B cell (primary cell): ENCODE results near the gene POLN. TPM values are rescaled to one million over a fixed set of nuclear protein-coding genes. Genes with fewer than 3 reads are reported as not detected.

Experiments
- ATAC-seq: fragments of 200-7000 bp; cut with Tn5 transposase; one replicate; pipeline ENCODE4 v1.10.0; 2021; ENCODE audit warnings: low read depth, mild to moderate bottlenecking, moderate number of reproducible peaks, moderate library complexity
- CTCF ChIA-PET: fragments of 350-600 bp; sonication (Branson Sonifier 250); formaldehyde crosslinking; loops from one replicate; lab custom pipeline; 2021; ENCODE audit warnings: antibody characterized with exemption, inconsistent platforms; lab: Charles Lee
- POLR2A ChIA-PET: fragments of 350-600 bp; sonication (Branson Sonifier 250); formaldehyde crosslinking; loops from one replicate; lab custom pipeline; 2021; ENCODE audit warnings: antibody characterized with exemption; lab: Charles Lee
- DNase-seq: peaks from one replicate; pipeline ENCODE4 v3.0.0; 2013
- H2AFZ ChIP-seq: 2 replicates; pipeline ENCODE4 v1.6.1; 2012; ENCODE audit warnings: mild to moderate bottlenecking, low read depth, low read length; ENCODE audit not compliant: insufficient read depth, poor library complexity, severe bottlenecking
- H3K27ac ChIP-seq, 2 donors: 1 replicate in 1 of 2; 2 replicates in 1 of 2; pipeline ENCODE4 v1.5.1; 2012 to 2013; ENCODE audit warnings: low read length in 2 of 2, mild to moderate bottlenecking in 2 of 2, moderate library complexity in 1 of 2
- H3K27me3 ChIP-seq, 4 experiments: fragments of 200-600 bp in 1 of 4; sonication (generic) in 1 of 4; replicated peaks in 1 of 4; 1 replicate in 2 of 4; 2 replicates in 2 of 4; pipeline versions ENCODE4 v1.6.1 to v1.7.0; 2013 to 2016; ENCODE audit warnings: low read length in 3 of 4, mild to moderate bottlenecking in 2 of 4, mixed read lengths in 1 of 4, moderate library complexity in 1 of 4; ENCODE audit not compliant: insufficient read depth in 4 of 4, control insufficient read depth in 3 of 4; ENCODE audit errors: control extremely low read depth in 1 of 4
- H3K36me3 ChIP-seq, 2 experiments: replicated peaks in 1 of 2; 1 replicate in 1 of 2; 2 replicates in 1 of 2; pipeline versions ENCODE4 v1.6.1 to v1.7.1; 2013; ENCODE audit warnings: low read length in 1 of 2; ENCODE audit not compliant: insufficient read depth in 2 of 2, control insufficient read depth in 1 of 2; ENCODE audit errors: control extremely low read depth in 1 of 2, extremely low read depth in 1 of 2
- H3K4me1 ChIP-seq, 2 donors: fragments of 200-600 bp in 1 of 2; sonication (generic) in 1 of 2; 1 replicate in 1 of 2; 2 replicates in 1 of 2; pipeline versions ENCODE4 v1.5.1 to v1.6.1; 2013 to 2017; ENCODE audit warnings: low read length in 2 of 2; ENCODE audit not compliant: control insufficient read depth in 2 of 2, insufficient read depth in 2 of 2
- H3K4me2 ChIP-seq: replicated peaks from 2 replicates; pipeline ENCODE3; 2012; ENCODE audit warnings: mild to moderate bottlenecking, low read depth, low read length; ENCODE audit not compliant: poor library complexity, severe bottlenecking
- H3K4me3 ChIP-seq, 5 experiments: fragments of 200-600 bp in 1 of 5; sonication (generic) in 1 of 5; 1 replicate in 3 of 5; 2 replicates in 2 of 5; pipeline versions ENCODE4 v1.5.1 to v1.7.0; 2011 to 2016; ENCODE audit warnings: low read length in 4 of 5, mild to moderate bottlenecking in 4 of 5, low read depth in 2 of 5, control low read depth in 1 of 5, moderate library complexity in 1 of 5; ENCODE audit not compliant: insufficient read depth in 1 of 5; ENCODE audit errors: control extremely low read depth in 1 of 5, extremely low read depth in 1 of 5
- H3K79me2 ChIP-seq: fragments of 200-600 bp; sonication (generic); one replicate; pipeline ENCODE4 v1.6.0; 2016; ENCODE audit warnings: low read length; ENCODE audit not compliant: control insufficient read depth, insufficient read depth
- H3K9ac ChIP-seq: fragments of 200-600 bp; sonication (generic); 2 replicates; pipeline ENCODE4 v1.6.1; 2017; ENCODE audit warnings: mild to moderate bottlenecking, low read length, moderate library complexity
- H3K9me3 ChIP-seq, 3 donors: one replicate each; pipeline versions ENCODE4 v1.6.1 to v1.7.1; 2013; ENCODE audit warnings: low read length in 2 of 3; ENCODE audit not compliant: control insufficient read depth in 2 of 3, insufficient read depth in 1 of 3; ENCODE audit errors: control extremely low read depth in 1 of 3
- H4K20me1 ChIP-seq: 2 replicates; pipeline ENCODE4 v1.6.0; 2012; ENCODE audit warnings: mild to moderate bottlenecking, low read length; ENCODE audit not compliant: insufficient read depth, control insufficient read depth, poor library complexity, severe bottlenecking
- H3K27ac Mint-ChIP-seq: one replicate; pipeline ENCODE4 v1.8.0; 2021; ENCODE audit warnings: mixed read lengths
- H3K27me3 Mint-ChIP-seq: one replicate; pipeline ENCODE4 v1.8.0; 2021; ENCODE audit warnings: mixed read lengths
- H3K4me1 Mint-ChIP-seq: one replicate; pipeline ENCODE4 v1.8.0; 2021; ENCODE audit warnings: mixed read lengths
- H3K4me3 Mint-ChIP-seq: one replicate; pipeline ENCODE4 v1.8.0; 2021; ENCODE audit warnings: mixed read lengths
- H3K9me3 Mint-ChIP-seq: one replicate; pipeline ENCODE4 v1.8.0; 2022; ENCODE audit warnings: mixed read lengths; ENCODE audit not compliant: insufficient read depth
- EZH2 ChIP-seq: IDR thresholded peaks from 2 replicates; pipeline ENCODE4 v1.6.1; 2012; ENCODE audit warnings: borderline replicate concordance, low read depth, mild to moderate bottlenecking, moderate library complexity, low read length; ENCODE audit not compliant: insufficient read depth, poor library complexity, severe bottlenecking
- WGBS: methylation state at CpG from one replicate; pipeline ENCODE4 v1.1.5; 2013; ENCODE audit warnings: missing lambda C conversion rate; ENCODE audit not compliant: insufficient coverage; 5-methylcytosine and 5-hydroxymethylcytosine counted together
- intact Hi-C: fragments of 100-400 bp; cut with micrococcal nuclease; formaldehyde crosslinking; loops from one replicate; pipeline ENCODE4 v1.10.0; 2022
- polyA plus RNA-seq: library from polyadenylated mRNA; depleted of rRNA; stranded (reverse); fragments of >200 nt; gene quantifications from 2 replicates; pipeline ENCODE4 v1.2.3, GENCODE V29; 2012
- total RNA-seq, 2 donors: library from RNA; stranded (reverse); fragments of 120-200 nt in 1 of 2; gene quantifications; 1 replicate in 1 of 2; 2 replicates in 1 of 2; pipeline versions ENCODE4 v1.2.3 to v1.2.4, GENCODE V29; 2013 to 2022
- TF ChIP-seq, protein P1 (sequence below): fragments of 200-600 bp; IDR thresholded peaks from one replicate; pipeline ENCODE4 v1.8.0; 2022; ENCODE audit warnings: antibody characterized with exemption, mild to moderate bottlenecking

Gene POLN
- total and polyA plus RNA-seq, 2 donors (not counting 1 experiment from before 2014, with no cell fraction given) = 0.73 to 1.5 TPM

DNA sequence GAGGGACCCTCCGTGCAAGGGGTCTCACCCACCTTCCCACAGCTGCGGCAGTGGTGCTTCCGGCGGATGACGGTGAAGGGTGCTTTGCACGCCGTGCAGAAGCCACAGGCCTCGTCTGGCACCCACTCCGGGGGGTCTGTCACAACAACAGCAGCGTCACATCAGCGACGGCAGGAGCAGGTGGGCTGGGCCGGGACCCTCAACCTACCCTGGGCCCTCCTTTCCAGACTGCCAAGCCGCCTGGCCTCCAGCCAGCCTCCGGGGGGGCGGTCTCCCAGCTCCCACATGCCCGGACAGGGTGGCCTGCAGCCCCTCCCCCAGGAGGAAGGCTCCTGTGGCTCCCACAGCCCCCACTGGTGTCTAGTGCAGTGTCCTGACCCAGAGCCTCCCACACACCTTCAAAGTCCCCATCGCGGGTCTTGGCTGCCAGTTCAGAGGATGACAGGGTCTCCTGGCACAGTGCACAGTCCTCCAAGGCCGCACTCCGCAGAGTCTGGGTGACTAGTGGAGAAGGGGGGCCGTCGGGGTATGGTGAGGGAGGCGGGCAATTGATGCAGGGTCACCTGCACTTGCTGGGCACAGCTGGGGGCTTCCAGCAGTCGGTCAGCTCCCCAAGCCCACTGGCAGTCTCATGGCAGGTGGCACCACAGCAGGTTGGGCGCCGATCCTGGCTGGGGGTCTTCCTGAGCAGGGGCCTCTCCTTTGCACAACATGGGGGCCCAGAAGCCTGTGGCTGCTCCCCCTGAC lies 29.5 kb upstream of the POLN start:
- Histone ChIP-seq H3K79me2 (no peaks in the 10 kb centered on the region), H3K4me1 (no peaks in the 10 kb centered on the region), H3K4me3 (no peak overlapping the region), H4K20me1 (no peaks in the 10 kb centered on the region), H3K4me2 (no peak overlapping the region), H3K36me3 (no peaks in the 10 kb centered on the region), H3K9ac (no peak overlapping the region), H3K27me3 (no peaks in the 10 kb centered on the region), H2AFZ (no peak overlapping the region), H3K9me3 (no peaks in the 10 kb centered on the region), H3K27ac (no peak overlapping the region)
- ATAC-seq (no peak), DNase-seq (no peak)
- intact Hi-C loops = no loop called here
- TF ChIP-seq, protein P1, sequence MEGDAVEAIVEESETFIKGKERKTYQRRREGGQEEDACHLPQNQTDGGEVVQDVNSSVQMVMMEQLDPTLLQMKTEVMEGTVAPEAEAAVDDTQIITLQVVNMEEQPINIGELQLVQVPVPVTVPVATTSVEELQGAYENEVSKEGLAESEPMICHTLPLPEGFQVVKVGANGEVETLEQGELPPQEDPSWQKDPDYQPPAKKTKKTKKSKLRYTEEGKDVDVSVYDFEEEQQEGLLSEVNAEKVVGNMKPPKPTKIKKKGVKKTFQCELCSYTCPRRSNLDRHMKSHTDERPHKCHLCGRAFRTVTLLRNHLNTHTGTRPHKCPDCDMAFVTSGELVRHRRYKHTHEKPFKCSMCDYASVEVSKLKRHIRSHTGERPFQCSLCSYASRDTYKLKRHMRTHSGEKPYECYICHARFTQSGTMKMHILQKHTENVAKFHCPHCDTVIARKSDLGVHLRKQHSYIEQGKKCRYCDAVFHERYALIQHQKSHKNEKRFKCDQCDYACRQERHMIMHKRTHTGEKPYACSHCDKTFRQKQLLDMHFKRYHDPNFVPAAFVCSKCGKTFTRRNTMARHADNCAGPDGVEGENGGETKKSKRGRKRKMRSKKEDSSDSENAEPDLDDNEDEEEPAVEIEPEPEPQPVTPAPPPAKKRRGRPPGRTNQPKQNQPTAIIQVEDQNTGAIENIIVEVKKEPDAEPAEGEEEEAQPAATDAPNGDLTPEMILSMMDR = no peak
- TF ChIP-seq EZH2 = no peak
- H3K27me3 Mint-ChIP-seq = no peaks in the 10 kb centered on the region
- H3K27ac Mint-ChIP-seq = no peak overlapping the region
- no peaks in the 10 kb centered on the region for H3K4me1 Mint-ChIP-seq
- CTCF ChIA-PET = no interaction called here
- POLR2A ChIA-PET = interaction anchor here (1.0 kb wide), 1 partner anchor 9 kb away, joined by 3 read pairs; the partner anchor contains the start of gene MXD4
- no peak overlapping the region for H3K4me3 Mint-ChIP-seq
- no peaks in the 10 kb centered on the region for H3K9me3 Mint-ChIP-seq
- WGBS = 98% methylated on average over 25 of the region's 27 CpGs

DNA sequence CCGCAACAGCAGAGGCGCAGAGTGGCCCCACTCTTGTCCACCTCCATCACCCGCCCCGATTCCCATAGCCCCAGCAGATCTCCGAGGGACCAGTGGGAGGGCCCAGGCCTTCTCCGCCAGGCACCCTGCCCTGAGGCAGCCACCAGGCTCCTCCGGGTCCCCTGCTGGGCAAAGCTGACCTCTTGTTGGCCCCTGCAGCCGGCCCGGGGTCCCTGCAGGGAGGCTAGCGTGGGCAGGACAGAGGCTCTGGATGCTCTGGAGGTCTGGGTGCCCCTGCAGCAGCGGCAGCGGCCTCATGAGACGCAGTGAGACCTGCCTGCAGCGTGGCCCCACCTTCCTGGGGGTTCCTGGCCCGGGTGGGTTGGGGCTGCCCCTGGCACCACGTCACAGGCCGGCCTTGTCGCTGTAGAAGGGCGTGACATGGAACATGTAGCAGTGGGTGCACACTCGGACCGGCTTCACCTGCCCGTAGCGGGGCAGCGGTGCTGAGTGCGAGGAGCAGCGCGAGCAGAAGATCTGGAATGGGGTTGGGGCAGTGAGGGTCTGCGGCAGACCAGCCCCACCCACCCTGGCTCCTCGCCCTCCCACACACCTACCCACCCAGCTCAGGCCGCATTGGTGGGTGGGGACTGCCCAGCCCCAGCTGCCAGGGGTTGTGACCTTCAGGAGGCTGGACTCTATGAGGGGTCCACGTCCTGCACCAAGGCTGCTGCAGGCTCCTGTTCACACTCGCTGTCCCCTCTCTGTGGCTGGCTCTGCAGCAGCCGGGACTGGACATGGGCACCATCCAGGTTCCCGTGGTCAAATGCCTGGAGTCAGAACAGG lies 28.6 kb upstream of the POLN start:
- CTCF ChIA-PET = no interaction called here

More for the DNA sequence above, 28.6 kb upstream of the POLN start:
- Histone ChIP-seq H3K9me3 (no peaks in the 10 kb centered on the region), H3K4me1 (no peaks in the 10 kb centered on the region), H3K27me3 (no peaks in the 10 kb centered on the region), H3K79me2 (peaks cover under 1% of the 10 kb centered on the region), H3K27ac (no peak overlapping the region), H3K36me3 (no peaks in the 10 kb centered on the region), H3K4me3 (no peak overlapping the region), H2AFZ (no peak overlapping the region), H3K4me2 (no peak overlapping the region), H4K20me1 (no peaks in the 10 kb centered on the region), H3K9ac (no peak overlapping the region)
- H3K27me3 Mint-ChIP-seq = no peaks in the 10 kb centered on the region
- ATAC-seq (no peak), DNase-seq (no peak)
- no peaks in the 10 kb centered on the region for H3K4me1 Mint-ChIP-seq
- WGBS = 89% methylated on average over 28 of the region's 34 CpGs
- no peaks in the 10 kb centered on the region for H3K9me3 Mint-ChIP-seq
- no peak overlapping the region for H3K4me3 Mint-ChIP-seq
- no peak for TF ChIP-seq EZH2
- TF ChIP-seq, protein P1 = no peak
- H3K27ac Mint-ChIP-seq = no peak overlapping the region
- POLR2A ChIA-PET = no interaction called here
- intact Hi-C loops = no loop called here
